H9 (cell line): ENCODE data around the gene SEC22C. TPM values are rescaled to one million over a fixed set of nuclear protein-coding genes. Genes with fewer than 3 reads are reported as not detected.

Source experiments
- DNase-seq: peaks from one replicate; pipeline ENCODE4 v3.0.0-alpha.2; 2017
- H2AFZ ChIP-seq: one replicate; pipeline ENCODE4 v1.6.1; 2013; ENCODE audit warnings: mild to moderate bottlenecking, low read length, control low read depth, moderate library complexity
- H2AK5ac ChIP-seq: 2 replicates; pipeline ENCODE4 v1.6.1; 2013; ENCODE audit warnings: low read length, control low read depth, mixed read lengths; ENCODE audit not compliant: insufficient read length
- H2BK120ac ChIP-seq: one replicate; pipeline ENCODE4 v1.6.1; 2013; ENCODE audit warnings: low read depth, mild to moderate bottlenecking, low read length, control low read depth, inconsistent platforms; ENCODE audit not compliant: poor library complexity, severe bottlenecking
- H2BK12ac ChIP-seq: 2 replicates; pipeline ENCODE4 v1.6.1; 2013; ENCODE audit warnings: low read length, control low read depth, mixed read lengths, low read depth; ENCODE audit not compliant: insufficient read length
- H2BK15ac ChIP-seq: 2 replicates; pipeline ENCODE4 v1.6.1; 2013; ENCODE audit warnings: low read depth, low read length, control low read depth
- H2BK20ac ChIP-seq: one replicate; pipeline ENCODE4 v1.6.1; 2013; ENCODE audit warnings: low read depth, mild to moderate bottlenecking, low read length, control low read depth, inconsistent platforms; ENCODE audit not compliant: poor library complexity, severe bottlenecking
- H2BK5ac ChIP-seq: 2 replicates; pipeline ENCODE4 v1.6.1; 2013; ENCODE audit warnings: low read length, control low read depth, mixed read lengths; ENCODE audit not compliant: insufficient read length
- H3K14ac ChIP-seq: 2 replicates; pipeline ENCODE4 v1.6.1; 2013; ENCODE audit warnings: low read length, control low read depth; ENCODE audit not compliant: insufficient read depth
- H3K18ac ChIP-seq: 2 replicates; pipeline ENCODE4 v1.6.1; 2013; ENCODE audit warnings: low read depth, mild to moderate bottlenecking, mixed read lengths, low read length, control low read depth; ENCODE audit not compliant: insufficient read length
- H3K23ac ChIP-seq: 2 replicates; pipeline ENCODE4 v1.6.1; 2013; ENCODE audit warnings: low read length, control low read depth, mixed read lengths, low read depth; ENCODE audit not compliant: insufficient read length
- H3K23me2 ChIP-seq: 2 replicates; pipeline ENCODE4 v1.6.1; 2013; ENCODE audit warnings: low read depth, mild to moderate bottlenecking, mixed read lengths, low read length, control low read depth; ENCODE audit not compliant: insufficient read length, poor library complexity, severe bottlenecking
- H3K27ac ChIP-seq: 2 replicates; pipeline ENCODE4 v1.5.1; 2013; ENCODE audit warnings: low read length, control low read depth, mixed read lengths, low read depth; ENCODE audit not compliant: insufficient read length
- H3K27me3 ChIP-seq: 2 replicates; pipeline ENCODE4 v1.6.1; 2013; ENCODE audit warnings: low read length, control low read depth, inconsistent platforms; ENCODE audit not compliant: insufficient read depth
- H3K4ac ChIP-seq: 2 replicates; pipeline ENCODE4 v1.6.1; 2013; ENCODE audit warnings: low read depth, mild to moderate bottlenecking, control low read depth, inconsistent platforms, low read length, moderate library complexity
- H3K4me1 ChIP-seq: 2 replicates; pipeline ENCODE4 v1.6.1; 2013; ENCODE audit warnings: low read length, control low read depth, inconsistent platforms; ENCODE audit not compliant: insufficient read depth
- H3K4me2 ChIP-seq: 2 replicates; pipeline ENCODE4 v1.6.1; 2013; ENCODE audit warnings: low read length, control low read depth, mixed read lengths; ENCODE audit not compliant: insufficient read length, insufficient read depth
- H3K56ac ChIP-seq: 2 replicates; pipeline ENCODE4 v1.6.1; 2013; ENCODE audit warnings: low read depth, mild to moderate bottlenecking, mixed read lengths, low read length, control low read depth; ENCODE audit not compliant: insufficient read length
- H3K79me1 ChIP-seq: 2 replicates; pipeline ENCODE4 v1.6.1; 2013; ENCODE audit warnings: low read depth, mild to moderate bottlenecking, moderate library complexity, low read length, control low read depth, inconsistent platforms; ENCODE audit not compliant: insufficient read depth, poor library complexity, severe bottlenecking
- H3K79me2 ChIP-seq: 2 replicates; pipeline ENCODE4 v1.6.1; 2013; ENCODE audit warnings: low read length, control low read depth, inconsistent platforms; ENCODE audit not compliant: insufficient read depth
- H3K9ac ChIP-seq: 2 replicates; pipeline ENCODE4 v1.6.1; 2013; ENCODE audit warnings: low read length, control low read depth, mixed read lengths; ENCODE audit not compliant: insufficient read length; ENCODE audit errors: extremely low read depth
- H3K9me3 ChIP-seq: one replicate; pipeline ENCODE4 v1.6.1; 2013; ENCODE audit warnings: low read depth, low read length, inconsistent platforms; ENCODE audit not compliant: control insufficient read depth
- H3T11ph ChIP-seq: one replicate; pipeline ENCODE4 v1.6.1; 2013; ENCODE audit warnings: mild to moderate bottlenecking, low read length, control low read depth, inconsistent platforms
- H4K20me1 ChIP-seq: one replicate; pipeline ENCODE4 v1.6.1; 2013; ENCODE audit not compliant: control insufficient read depth, insufficient read length, insufficient read depth
- H4K5ac ChIP-seq: 2 replicates; pipeline ENCODE4 v1.6.1; 2013; ENCODE audit warnings: low read depth, mild to moderate bottlenecking, mixed read lengths, low read length, control low read depth; ENCODE audit not compliant: insufficient read length
- H4K8ac ChIP-seq: replicated peaks from 2 replicates; pipeline ENCODE4 v1.6.1; 2013; ENCODE audit warnings: low read length, control low read depth, mixed read lengths, low read depth; ENCODE audit not compliant: insufficient read length
- H4K91ac ChIP-seq: 2 replicates; pipeline ENCODE4 v1.6.1; 2013; ENCODE audit warnings: low read depth, mild to moderate bottlenecking, moderate library complexity, mixed read lengths, low read length, control low read depth; ENCODE audit not compliant: insufficient read length
- H3K27ac Mint-ChIP-seq, 3 experiments: 2 replicates in 2 of 3; 3 replicates in 1 of 3; pipeline ENCODE4 v1.8.0; 2020 to 2021; ENCODE audit warnings: mixed read lengths in 3 of 3, mild to moderate bottlenecking in 1 of 3, moderate library complexity in 1 of 3
- H3K27me3 Mint-ChIP-seq: 2 replicates; pipeline ENCODE4 v1.8.0; 2021; ENCODE audit warnings: low read depth, mild to moderate bottlenecking, moderate library complexity, mixed read lengths
- H3K36me3 Mint-ChIP-seq, 3 experiments: 2 replicates in 2 of 3; 3 replicates in 1 of 3; pipeline ENCODE4 v1.8.0; 2020 to 2021; ENCODE audit warnings: low read depth in 3 of 3, mixed read lengths in 3 of 3; ENCODE audit not compliant: insufficient read depth in 1 of 3
- H3K4me1 Mint-ChIP-seq, 2 experiments: 2 replicates each; pipeline ENCODE4 v1.8.0; 2020; ENCODE audit warnings: mixed read lengths in 2 of 2
- H3K4me3 Mint-ChIP-seq, 2 experiments: 2 replicates in 1 of 2; 3 replicates in 1 of 2; pipeline ENCODE4 v1.8.0; 2020 to 2021; ENCODE audit warnings: mild to moderate bottlenecking in 2 of 2, mixed read lengths in 2 of 2, moderate library complexity in 1 of 2
- H3K9me3 Mint-ChIP-seq, 2 experiments: 2 replicates in 1 of 2; 3 replicates in 1 of 2; pipeline ENCODE4 v1.8.0; 2020; ENCODE audit warnings: mild to moderate bottlenecking in 2 of 2, mixed read lengths in 2 of 2, moderate library complexity in 1 of 2
- WGBS: extraction: QIAGEN DNeasy Blood & Tissue Kit; methylation state at CpG from one replicate; pipeline ENCODE4 v1.1.7; 2013; ENCODE audit warnings: missing lambda C conversion rate, low lambda C conversion rate, mixed read lengths; ENCODE audit not compliant: insufficient read length; ENCODE audit errors: extremely low coverage; 5-methylcytosine and 5-hydroxymethylcytosine counted together
- total RNA-seq: library from RNA; stranded (reverse); gene quantifications from 2 replicates; pipeline ENCODE4 v1.2.1, GENCODE V29; 2021
- TF ChIP-seq, protein P1 (sequence below): fragments of 200-600 bp; sonication (generic); conservative IDR thresholded peaks from 3 replicates; pipeline ENCODE4 v1.8.0; 2021; ENCODE audit warnings: antibody characterized with exemption, mild to moderate bottlenecking

Gene SEC22C
- total RNA-seq, 1 experiment from 2014 or later: 28.2 TPM

DNA sequence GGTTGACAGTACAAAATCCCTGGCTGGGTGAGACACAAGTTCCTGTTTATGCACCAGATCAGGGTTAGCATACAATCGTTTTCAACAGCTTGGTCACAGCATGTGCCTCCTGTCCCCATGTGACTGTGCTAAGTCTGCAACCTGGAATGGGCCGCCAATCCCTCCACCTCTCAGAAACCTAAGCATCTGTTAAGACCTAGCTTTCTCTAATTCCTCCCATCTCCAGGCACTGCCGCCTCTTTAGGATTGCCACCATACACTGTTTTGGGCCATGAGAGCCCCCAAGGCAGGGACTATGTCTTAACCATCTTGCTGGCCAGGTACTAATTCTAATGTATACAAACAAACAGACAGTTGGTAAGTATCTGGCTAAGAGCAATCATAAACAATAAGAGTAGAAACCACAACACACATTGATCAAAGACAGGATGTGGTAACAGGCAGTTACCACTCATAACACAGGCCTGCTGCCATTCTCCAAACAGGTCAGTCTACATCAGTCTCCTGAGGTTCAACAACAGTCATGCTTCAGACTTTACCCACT, 25.6 kb downstream of the SEC22C start:
- no peak overlapping the region for H3K27ac ChIP-seq
- no peak overlapping the region for H3K4ac ChIP-seq
- H2BK5ac ChIP-seq: no peak overlapping the region
- Mint-ChIP-seq H3K27me3 (no peaks in the 10 kb centered on the region), H3K9me3 (no peaks in the 10 kb centered on the region), H3K36me3 (peaks cover 33 to 68% (median 66%) of the 10 kb centered on the region in 3 experiments), H3K4me3 (no peak overlapping the region), H3K4me1 (no peaks in the 10 kb centered on the region), H3K27ac (no peak overlapping the region)
- H4K5ac ChIP-seq: no peak overlapping the region
- H4K91ac ChIP-seq: no peak overlapping the region
- H2BK120ac ChIP-seq: no peak overlapping the region
- no peaks in the 10 kb centered on the region for H4K20me1 ChIP-seq
- no peaks in the 10 kb centered on the region for H3K4me1 ChIP-seq
- no peak overlapping the region for H3K18ac ChIP-seq
- TF ChIP-seq, protein P1, sequence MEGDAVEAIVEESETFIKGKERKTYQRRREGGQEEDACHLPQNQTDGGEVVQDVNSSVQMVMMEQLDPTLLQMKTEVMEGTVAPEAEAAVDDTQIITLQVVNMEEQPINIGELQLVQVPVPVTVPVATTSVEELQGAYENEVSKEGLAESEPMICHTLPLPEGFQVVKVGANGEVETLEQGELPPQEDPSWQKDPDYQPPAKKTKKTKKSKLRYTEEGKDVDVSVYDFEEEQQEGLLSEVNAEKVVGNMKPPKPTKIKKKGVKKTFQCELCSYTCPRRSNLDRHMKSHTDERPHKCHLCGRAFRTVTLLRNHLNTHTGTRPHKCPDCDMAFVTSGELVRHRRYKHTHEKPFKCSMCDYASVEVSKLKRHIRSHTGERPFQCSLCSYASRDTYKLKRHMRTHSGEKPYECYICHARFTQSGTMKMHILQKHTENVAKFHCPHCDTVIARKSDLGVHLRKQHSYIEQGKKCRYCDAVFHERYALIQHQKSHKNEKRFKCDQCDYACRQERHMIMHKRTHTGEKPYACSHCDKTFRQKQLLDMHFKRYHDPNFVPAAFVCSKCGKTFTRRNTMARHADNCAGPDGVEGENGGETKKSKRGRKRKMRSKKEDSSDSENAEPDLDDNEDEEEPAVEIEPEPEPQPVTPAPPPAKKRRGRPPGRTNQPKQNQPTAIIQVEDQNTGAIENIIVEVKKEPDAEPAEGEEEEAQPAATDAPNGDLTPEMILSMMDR: no peak
- no peak overlapping the region for H4K8ac ChIP-seq
- H3K79me1 ChIP-seq: no peaks in the 10 kb centered on the region
- H2BK15ac ChIP-seq: no peak overlapping the region
- no CpG with 5 or more reads among the region's 3 CpGs for WGBS
- no peak overlapping the region for H2BK12ac ChIP-seq
- H3T11ph ChIP-seq: no peak overlapping the region
- H3K14ac ChIP-seq: no peak overlapping the region
- H3K56ac ChIP-seq: no peak overlapping the region
- H3K23me2 ChIP-seq: no peaks in the 10 kb centered on the region
- H3K27me3 ChIP-seq: no peaks in the 10 kb centered on the region
- H3K9ac ChIP-seq: no peak overlapping the region
- no peak overlapping the region for H3K4me2 ChIP-seq
- H2AK5ac ChIP-seq: no peak overlapping the region
- H3K9me3 ChIP-seq: no peaks in the 10 kb centered on the region
- H3K23ac ChIP-seq: no peak overlapping the region
- DNase-seq: no peak
- peaks cover 1% of the 10 kb centered on the region; the same call in 1 of the 2 replicates for H3K79me2 ChIP-seq
- H2AFZ ChIP-seq: no peak overlapping the region
- H2BK20ac ChIP-seq: no peak overlapping the region
